GM12875 (cell line): ENCODE data around the gene ADGRL3.

Source experiments
- H3K4me3 ChIP-seq: one replicate; pipeline ENCODE4 v1.5.1; 2011; ENCODE audit warnings: low read depth, low read length, control low read depth
- TF ChIP-seq, protein P1 (sequence below): IDR thresholded peaks from 2 replicates; pipeline ENCODE4 v1.5.1; 2011; ENCODE audit warnings: low read depth, mild to moderate bottlenecking, control low read depth, inconsistent platforms, low read length, moderate library complexity, borderline replicate concordance; ENCODE audit not compliant: insufficient read depth

Gene ADGRL3

GRCh38 chr4:61805979-61806378 is 605.9 kb downstream of the ADGRL3 start:
- no peak overlapping the region for H3K4me3 ChIP-seq
- TF ChIP-seq, protein P1, sequence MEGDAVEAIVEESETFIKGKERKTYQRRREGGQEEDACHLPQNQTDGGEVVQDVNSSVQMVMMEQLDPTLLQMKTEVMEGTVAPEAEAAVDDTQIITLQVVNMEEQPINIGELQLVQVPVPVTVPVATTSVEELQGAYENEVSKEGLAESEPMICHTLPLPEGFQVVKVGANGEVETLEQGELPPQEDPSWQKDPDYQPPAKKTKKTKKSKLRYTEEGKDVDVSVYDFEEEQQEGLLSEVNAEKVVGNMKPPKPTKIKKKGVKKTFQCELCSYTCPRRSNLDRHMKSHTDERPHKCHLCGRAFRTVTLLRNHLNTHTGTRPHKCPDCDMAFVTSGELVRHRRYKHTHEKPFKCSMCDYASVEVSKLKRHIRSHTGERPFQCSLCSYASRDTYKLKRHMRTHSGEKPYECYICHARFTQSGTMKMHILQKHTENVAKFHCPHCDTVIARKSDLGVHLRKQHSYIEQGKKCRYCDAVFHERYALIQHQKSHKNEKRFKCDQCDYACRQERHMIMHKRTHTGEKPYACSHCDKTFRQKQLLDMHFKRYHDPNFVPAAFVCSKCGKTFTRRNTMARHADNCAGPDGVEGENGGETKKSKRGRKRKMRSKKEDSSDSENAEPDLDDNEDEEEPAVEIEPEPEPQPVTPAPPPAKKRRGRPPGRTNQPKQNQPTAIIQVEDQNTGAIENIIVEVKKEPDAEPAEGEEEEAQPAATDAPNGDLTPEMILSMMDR, result no peak

DNA sequence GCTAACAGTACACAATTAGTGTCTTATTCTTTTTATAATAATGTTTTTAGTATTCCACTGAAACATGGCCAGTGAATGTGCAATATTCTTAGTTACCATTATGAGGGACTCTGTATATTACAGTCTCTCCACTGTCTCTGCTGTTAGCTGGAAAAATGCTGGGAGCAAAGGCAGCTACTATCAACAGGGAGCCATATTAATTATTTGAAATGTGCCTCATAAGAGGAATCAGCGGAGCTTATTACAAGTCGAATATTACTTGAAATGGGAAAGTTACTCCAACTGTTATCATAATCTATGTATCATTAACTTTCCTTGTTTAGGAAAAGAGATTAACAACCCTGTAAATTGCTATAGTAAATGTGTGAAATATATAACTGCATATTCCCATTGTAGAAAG is 612.0 kb downstream of the ADGRL3 start:
- TF ChIP-seq, protein P1, result no peak
- no peak overlapping the region for H3K4me3 ChIP-seq

GRCh38 chr4:61817071-61817470 is 616.9 kb downstream of the ADGRL3 start:
- no peak overlapping the region for H3K4me3 ChIP-seq
- TF ChIP-seq, protein P1, result no peak

- TF ChIP-seq, protein P1, result no peak
- H3K4me3 ChIP-seq, result no peak overlapping the region
These were observed 620.0 kb downstream of the ADGRL3 start for GRCh38 chr4:61820136-61820535.

DNA sequence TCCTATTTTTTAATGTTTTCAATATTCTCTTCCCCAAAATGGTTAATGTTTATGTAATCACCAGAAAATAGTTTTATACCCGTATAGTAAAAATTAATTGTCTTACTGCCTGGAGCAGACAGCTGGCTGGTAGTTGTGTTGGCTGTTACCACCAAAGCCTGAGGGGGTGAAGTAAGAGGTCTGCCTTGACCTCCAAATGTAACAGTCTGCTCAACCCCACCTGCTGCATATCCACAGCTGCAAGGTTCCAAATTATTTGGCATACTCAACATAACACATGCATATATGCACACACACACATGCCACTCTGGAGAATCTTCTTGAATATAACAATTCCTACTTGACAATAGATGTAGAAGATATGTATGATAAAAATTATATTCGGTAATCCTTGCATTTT is 624.3 kb downstream of the ADGRL3 start:
- TF ChIP-seq, protein P1, result no peak

DNA sequence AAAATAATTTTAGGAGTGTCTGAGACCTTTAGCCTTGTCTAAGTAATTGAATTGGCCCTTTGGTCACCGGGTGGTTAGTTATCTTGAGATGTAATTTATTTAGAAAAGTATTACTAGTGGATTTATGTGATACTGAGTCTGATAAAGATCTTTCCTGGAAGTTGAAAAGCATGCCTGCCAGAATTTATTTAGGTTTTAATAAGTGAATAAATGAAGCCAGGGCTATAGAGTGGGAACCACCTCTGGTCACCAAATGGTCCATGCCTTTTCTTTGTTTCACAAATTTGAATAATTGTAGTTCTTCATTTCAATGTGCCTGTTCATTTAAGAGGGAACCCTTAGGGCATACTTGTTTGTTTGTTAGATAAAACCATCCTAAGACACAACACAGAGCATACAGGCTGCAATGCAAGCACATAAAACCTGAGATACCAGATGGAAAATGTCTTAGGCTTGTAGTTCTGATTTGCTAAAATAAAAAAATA is 627.8 kb downstream of the ADGRL3 start:
- TF ChIP-seq, protein P1, result no peak

More for the DNA sequence above, 624.3 kb downstream of the ADGRL3 start:
- no peak overlapping the region for H3K4me3 ChIP-seq

GRCh38 chr4:61828960-61829359 is 628.8 kb downstream of the ADGRL3 start:
- TF ChIP-seq, protein P1, result no peak
- H3K4me3 ChIP-seq, result no peak overlapping the region

More for the DNA sequence above, 627.8 kb downstream of the ADGRL3 start:
- no peak overlapping the region for H3K4me3 ChIP-seq
